SK-N-SH treated with all-trans-retinoic acid at 6 μM for 48 hours (cell line): ENCODE measurements around the gene DOHH.

Experiments used
- ATAC-seq: fragments of 200-7000 bp; cut with Tn5 transposase; 3 replicates; pipeline ENCODE4 v1.9.1; 2020; ENCODE audit warnings: mild to moderate bottlenecking, moderate library complexity
- ARNTL ChIP-seq: fragments of 450-650 bp; formaldehyde crosslinking; IDR thresholded peaks from 2 replicates; pipeline ENCODE4 v1.5.0; 2020; ENCODE audit warnings: low read depth, mild to moderate bottlenecking, moderate library complexity, borderline replicate concordance
- BACH2 ChIP-seq: fragments of 250-450 bp; sonication (Bioruptor Pico); IDR thresholded peaks from 2 replicates; pipeline ENCODE4 v1.9.0; 2021; ENCODE audit warnings: mild to moderate bottlenecking, borderline replicate concordance
- CSDC2 ChIP-seq: fragments of 250-450 bp; sonication (Bioruptor Pico); IDR thresholded peaks from 2 replicates; pipeline ENCODE4 v1.5.0; 2020; ENCODE audit warnings: mild to moderate bottlenecking, moderate library complexity
- ESRRG ChIP-seq: fragments of 250-450 bp; sonication (Bioruptor Pico); IDR thresholded peaks from 2 replicates; pipeline ENCODE4 v1.6.1; 2021; ENCODE audit warnings: mild to moderate bottlenecking
- GLIS3 ChIP-seq: fragments of 250-450 bp; sonication (Bioruptor Pico); IDR thresholded peaks from 2 replicates; pipeline ENCODE4 v1.5.0; 2020; ENCODE audit warnings: mild to moderate bottlenecking, moderate library complexity
- ISL1 ChIP-seq: fragments of 250-450 bp; sonication (Bioruptor Pico); IDR thresholded peaks from 2 replicates; pipeline ENCODE4 v2.1.2; 2022; ENCODE audit warnings: mild to moderate bottlenecking, moderate library complexity
- OSR1 ChIP-seq: fragments of 250-450 bp; sonication (Bioruptor Pico); IDR thresholded peaks from 2 replicates; pipeline ENCODE4 v1.8.0; 2022; ENCODE audit warnings: moderate library complexity, mild to moderate bottlenecking, inconsistent platforms
- PATZ1 ChIP-seq: fragments of 250-450 bp; sonication (Bioruptor Pico); IDR thresholded peaks from 2 replicates; pipeline ENCODE4 v1.8.0; 2020; ENCODE audit warnings: mild to moderate bottlenecking, moderate library complexity, borderline replicate concordance
- PPARA ChIP-seq: fragments of 250-450 bp; sonication (Bioruptor Pico); IDR thresholded peaks from 2 replicates; pipeline ENCODE4 v1.5.0; 2020; ENCODE audit warnings: mild to moderate bottlenecking, borderline replicate concordance
- RARB ChIP-seq: fragments of 250-450 bp; sonication (Bioruptor Pico); IDR thresholded peaks from 2 replicates; pipeline ENCODE4 v1.8.0; 2021; ENCODE audit warnings: mild to moderate bottlenecking, moderate library complexity
- SNAI2 ChIP-seq: fragments of 250-450 bp; sonication (Bioruptor Pico); IDR thresholded peaks from 2 replicates; pipeline ENCODE4 v1.5.0; 2020; ENCODE audit warnings: mild to moderate bottlenecking, moderate library complexity
- TCF4 ChIP-seq: fragments of 250-450 bp; sonication (Bioruptor Pico); IDR thresholded peaks from 2 replicates; pipeline ENCODE4 v1.8.0; 2021; ENCODE audit warnings: mild to moderate bottlenecking, moderate library complexity, borderline replicate concordance
- TOX ChIP-seq: fragments of 250-450 bp; sonication (Bioruptor Pico); IDR thresholded peaks from 2 replicates; pipeline ENCODE4 v1.8.0; 2021; ENCODE audit warnings: mild to moderate bottlenecking, moderate library complexity, borderline replicate concordance
- ZC3H10 ChIP-seq: fragments of 250-450 bp; sonication (Bioruptor Pico); IDR thresholded peaks from 2 replicates; pipeline ENCODE4 v1.5.1; 2021; ENCODE audit warnings: mild to moderate bottlenecking, moderate library complexity
- ZFP3 ChIP-seq: fragments of 250-450 bp; sonication (Bioruptor Pico); IDR thresholded peaks from 2 replicates; pipeline ENCODE4 v1.5.0; 2020; ENCODE audit warnings: mild to moderate bottlenecking, moderate library complexity
- ZFP30 ChIP-seq: fragments of 450-650 bp; formaldehyde crosslinking; IDR thresholded peaks from 2 replicates; pipeline ENCODE4 v1.5.0; 2022; ENCODE audit warnings: mild to moderate bottlenecking, moderate library complexity
- ZNF565 ChIP-seq: fragments of 450-650 bp; formaldehyde crosslinking; conservative IDR thresholded peaks from 2 replicates; pipeline ENCODE4 v1.5.0; 2020; ENCODE audit warnings: low read depth, mild to moderate bottlenecking, moderate library complexity
- ZNF70 ChIP-seq: fragments of 450-650 bp; formaldehyde crosslinking; IDR thresholded peaks from 2 replicates; pipeline ENCODE4 v1.5.0; 2020; ENCODE audit warnings: mild to moderate bottlenecking, moderate library complexity
- ZNF8 ChIP-seq: fragments of 450-650 bp; formaldehyde crosslinking; IDR thresholded peaks from 2 replicates; pipeline ENCODE4 v1.5.0; 2020; ENCODE audit warnings: mild to moderate bottlenecking, moderate library complexity
- TF ChIP-seq, protein P1 (sequence below): fragments of 250-450 bp; sonication (Bioruptor Pico); IDR thresholded peaks from 2 replicates; pipeline ENCODE4 v1.5.1; 2021; ENCODE audit warnings: mild to moderate bottlenecking, moderate library complexity
- TF ChIP-seq, protein P2 (sequence below): fragments of 250-450 bp; sonication (Bioruptor Pico); IDR thresholded peaks from 2 replicates; pipeline ENCODE4 v1.8.0; 2021; ENCODE audit warnings: low read depth, mild to moderate bottlenecking, moderate library complexity, borderline replicate concordance
- TF ChIP-seq, protein P3 (sequence below): fragments of 250-450 bp; sonication (Bioruptor Pico); IDR thresholded peaks from 2 replicates; pipeline ENCODE4 v1.5.0; 2020; ENCODE audit warnings: mild to moderate bottlenecking, moderate library complexity
- TF ChIP-seq, protein P4 (sequence below): fragments of 250-450 bp; sonication (Bioruptor Pico); IDR thresholded peaks from 2 replicates; pipeline ENCODE4 v1.5.1; 2020; ENCODE audit warnings: low read depth, mild to moderate bottlenecking, moderate library complexity

The DOHH gene

GRCh38 chr19:3491396-3492119 lies 8.9 kb downstream of the DOHH start:
- TF ChIP-seq ZFP30 (no peak), ZNF8 (CRISPR knock-in tag) (no peak), ARNTL (CRISPR knock-in tag) (no peak), TCF4 (CRISPR knock-in tag) (no peak), ESRRG (no peak), TOX (CRISPR knock-in tag) (no peak), SNAI2 (CRISPR knock-in tag) (no peak), OSR1 (no peak), ZNF70 (CRISPR knock-in tag) (no peak), PPARA (CRISPR knock-in tag) (no peak), GLIS3 (CRISPR knock-in tag) (no peak), ZFP3 (no peak), CSDC2 (no peak), RARB (no peak), ZC3H10 (CRISPR knock-in tag) (no peak), BACH2 (no peak)
- TF ChIP-seq, protein P1, sequence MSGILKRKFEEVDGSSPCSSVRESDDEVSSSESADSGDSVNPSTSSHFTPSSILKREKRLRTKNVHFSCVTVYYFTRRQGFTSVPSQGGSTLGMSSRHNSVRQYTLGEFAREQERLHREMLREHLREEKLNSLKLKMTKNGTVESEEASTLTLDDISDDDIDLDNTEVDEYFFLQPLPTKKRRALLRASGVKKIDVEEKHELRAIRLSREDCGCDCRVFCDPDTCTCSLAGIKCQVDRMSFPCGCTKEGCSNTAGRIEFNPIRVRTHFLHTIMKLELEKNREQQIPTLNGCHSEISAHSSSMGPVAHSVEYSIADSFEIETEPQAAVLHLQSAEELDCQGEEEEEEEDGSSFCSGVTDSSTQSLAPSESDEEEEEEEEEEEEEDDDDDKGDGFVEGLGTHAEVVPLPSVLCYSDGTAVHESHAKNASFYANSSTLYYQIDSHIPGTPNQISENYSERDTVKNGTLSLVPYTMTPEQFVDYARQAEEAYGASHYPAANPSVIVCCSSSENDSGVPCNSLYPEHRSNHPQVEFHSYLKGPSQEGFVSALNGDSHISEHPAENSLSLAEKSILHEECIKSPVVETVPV (CRISPR knock-in tag): no peak
- TF ChIP-seq, protein P2, sequence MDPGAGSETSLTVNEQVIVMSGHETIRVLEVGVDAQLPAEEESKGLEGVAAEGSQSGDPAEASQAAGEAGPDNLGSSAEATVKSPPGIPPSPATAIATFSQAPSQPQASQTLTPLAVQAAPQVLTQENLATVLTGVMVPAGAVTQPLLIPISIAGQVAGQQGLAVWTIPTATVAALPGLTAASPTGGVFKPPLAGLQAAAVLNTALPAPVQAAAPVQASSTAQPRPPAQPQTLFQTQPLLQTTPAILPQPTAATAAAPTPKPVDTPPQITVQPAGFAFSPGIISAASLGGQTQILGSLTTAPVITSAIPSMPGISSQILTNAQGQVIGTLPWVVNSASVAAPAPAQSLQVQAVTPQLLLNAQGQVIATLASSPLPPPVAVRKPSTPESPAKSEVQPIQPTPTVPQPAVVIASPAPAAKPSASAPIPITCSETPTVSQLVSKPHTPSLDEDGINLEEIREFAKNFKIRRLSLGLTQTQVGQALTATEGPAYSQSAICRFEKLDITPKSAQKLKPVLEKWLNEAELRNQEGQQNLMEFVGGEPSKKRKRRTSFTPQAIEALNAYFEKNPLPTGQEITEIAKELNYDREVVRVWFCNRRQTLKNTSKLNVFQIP (CRISPR knock-in tag): no peak
- TF ChIP-seq, protein P3, sequence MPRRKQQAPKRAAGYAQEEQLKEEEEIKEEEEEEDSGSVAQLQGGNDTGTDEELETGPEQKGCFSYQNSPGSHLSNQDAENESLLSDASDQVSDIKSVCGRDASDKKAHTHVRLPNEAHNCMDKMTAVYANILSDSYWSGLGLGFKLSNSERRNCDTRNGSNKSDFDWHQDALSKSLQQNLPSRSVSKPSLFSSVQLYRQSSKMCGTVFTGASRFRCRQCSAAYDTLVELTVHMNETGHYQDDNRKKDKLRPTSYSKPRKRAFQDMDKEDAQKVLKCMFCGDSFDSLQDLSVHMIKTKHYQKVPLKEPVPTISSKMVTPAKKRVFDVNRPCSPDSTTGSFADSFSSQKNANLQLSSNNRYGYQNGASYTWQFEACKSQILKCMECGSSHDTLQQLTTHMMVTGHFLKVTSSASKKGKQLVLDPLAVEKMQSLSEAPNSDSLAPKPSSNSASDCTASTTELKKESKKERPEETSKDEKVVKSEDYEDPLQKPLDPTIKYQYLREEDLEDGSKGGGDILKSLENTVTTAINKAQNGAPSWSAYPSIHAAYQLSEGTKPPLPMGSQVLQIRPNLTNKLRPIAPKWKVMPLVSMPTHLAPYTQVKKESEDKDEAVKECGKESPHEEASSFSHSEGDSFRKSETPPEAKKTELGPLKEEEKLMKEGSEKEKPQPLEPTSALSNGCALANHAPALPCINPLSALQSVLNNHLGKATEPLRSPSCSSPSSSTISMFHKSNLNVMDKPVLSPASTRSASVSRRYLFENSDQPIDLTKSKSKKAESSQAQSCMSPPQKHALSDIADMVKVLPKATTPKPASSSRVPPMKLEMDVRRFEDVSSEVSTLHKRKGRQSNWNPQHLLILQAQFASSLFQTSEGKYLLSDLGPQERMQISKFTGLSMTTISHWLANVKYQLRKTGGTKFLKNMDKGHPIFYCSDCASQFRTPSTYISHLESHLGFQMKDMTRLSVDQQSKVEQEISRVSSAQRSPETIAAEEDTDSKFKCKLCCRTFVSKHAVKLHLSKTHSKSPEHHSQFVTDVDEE (CRISPR knock-in tag): no peak
- TF ChIP-seq, protein P4, sequence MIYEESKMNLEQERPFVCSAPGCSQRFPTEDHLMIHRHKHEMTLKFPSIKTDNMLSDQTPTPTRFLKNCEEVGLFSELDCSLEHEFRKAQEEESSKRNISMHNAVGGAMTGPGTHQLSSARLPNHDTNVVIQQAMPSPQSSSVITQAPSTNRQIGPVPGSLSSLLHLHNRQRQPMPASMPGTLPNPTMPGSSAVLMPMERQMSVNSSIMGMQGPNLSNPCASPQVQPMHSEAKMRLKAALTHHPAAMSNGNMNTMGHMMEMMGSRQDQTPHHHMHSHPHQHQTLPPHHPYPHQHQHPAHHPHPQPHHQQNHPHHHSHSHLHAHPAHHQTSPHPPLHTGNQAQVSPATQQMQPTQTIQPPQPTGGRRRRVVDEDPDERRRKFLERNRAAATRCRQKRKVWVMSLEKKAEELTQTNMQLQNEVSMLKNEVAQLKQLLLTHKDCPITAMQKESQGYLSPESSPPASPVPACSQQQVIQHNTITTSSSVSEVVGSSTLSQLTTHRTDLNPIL (CRISPR knock-in tag): no peak
- ATAC-seq: no peak

- no peak for ATAC-seq
- TF ChIP-seq PPARA (CRISPR knock-in tag): no peak
- no peak for TF ChIP-seq CSDC2
- TF ChIP-seq, protein P4 (CRISPR knock-in tag): no peak
- TF ChIP-seq GLIS3 (CRISPR knock-in tag): no peak
- TF ChIP-seq ZNF70 (CRISPR knock-in tag): no peak
- no peak for TF ChIP-seq ZFP3
- no peak for TF ChIP-seq ZNF565
- TF ChIP-seq, protein P2 (CRISPR knock-in tag): no peak
- TF ChIP-seq BACH2: no peak
- no peak for TF ChIP-seq ESRRG
- TF ChIP-seq, protein P3 (CRISPR knock-in tag): no peak
- no peak for TF ChIP-seq ZC3H10 (CRISPR knock-in tag)
- no peak for TF ChIP-seq PATZ1
- TF ChIP-seq ISL1 (CRISPR knock-in tag): no peak
- TF ChIP-seq ZNF8 (CRISPR knock-in tag): no peak
Measured at GRCh38 chr19:3483226-3483628, 17.2 kb downstream of the DOHH start, which contains the start of gene SMIM44. Gene SMIM44, minus strand, starts transcription at chr19:3483441. Its CDS starts 38 bp downstream, at chr19:3483403.
